SK-N-SH (cell line): Measurements from ENCODE around the gene ADIPOR2. TPM values are rescaled to one million over a fixed set of nuclear protein-coding genes. Genes with fewer than 3 reads are reported as not detected.

ENCODE experiments used
- CTCF ChIA-PET: fragments of 300-600, 350-600 bp; formaldehyde crosslinking; extraction: SDS; loops from one replicate; lab custom pipeline; 2021; lab: Yijun Ruan, JAX
- POLR2A ChIA-PET: fragments of 350-600 bp; sonication (Branson Sonifier 250); formaldehyde crosslinking; extraction: SDS; loops from one replicate; lab custom pipeline; 2020; ENCODE audit warnings: antibody characterized with exemption, inconsistent platforms; lab: Yijun Ruan, JAX
- DNase-seq: peaks from one replicate; pipeline ENCODE4 v3.0.0; 2012
- H2AFZ ChIP-seq: fragments of 200-600 bp; sonication (generic); 2 replicates; pipeline ENCODE4 v1.8.1; 2016; ENCODE audit warnings: antibody characterized with exemption, mild to moderate bottlenecking, low read depth
- H3F3A ChIP-seq: fragments of 200-600 bp; sonication (generic); replicated peaks from 2 replicates; pipeline ENCODE3; 2016; ENCODE audit warnings: antibody characterized with exemption, mild to moderate bottlenecking; ENCODE audit not compliant: insufficient read depth
- H3K27ac ChIP-seq, 2 experiments: fragments of 200-500 bp in 1 of 2; fragments of 200-600 bp in 1 of 2; sonication (Bioruptor generic) in 1 of 2; sonication (generic), shearing (Covaris generic) in 1 of 2; 2 replicates each; pipeline versions ENCODE4 v1.5.1 to v1.6.1; 2014 to 2016; ENCODE audit warnings: low read depth in 2 of 2, inconsistent platforms in 1 of 2, low read length in 1 of 2, mild to moderate bottlenecking in 1 of 2, mixed read lengths in 1 of 2
- H3K27me3 ChIP-seq: fragments of 200-600 bp; sonication (generic), shearing (Covaris generic); 2 replicates; pipeline ENCODE4 v1.6.1; 2016; ENCODE audit warnings: mixed run types; ENCODE audit not compliant: insufficient read depth
- H3K36me3 ChIP-seq, 2 experiments: fragments of 200-500 bp in 1 of 2; fragments of 200-600 bp in 1 of 2; sonication (Bioruptor generic) in 1 of 2; sonication (generic) in 1 of 2; replicated peaks in 1 of 2; 2 replicates each; pipeline versions ENCODE3 to v1.5.1; 2014 to 2016; ENCODE audit warnings: low read length in 1 of 2, mild to moderate bottlenecking in 1 of 2; ENCODE audit not compliant: insufficient read depth in 2 of 2, control insufficient read depth in 1 of 2
- H3K4me1 ChIP-seq, 2 experiments: fragments of 200-500 bp in 1 of 2; fragments of 200-600 bp in 1 of 2; sonication (Bioruptor generic) in 1 of 2; sonication (generic), shearing (Covaris generic) in 1 of 2; 2 replicates each; pipeline versions ENCODE4 v1.5.1 to v1.6.1; 2014 to 2016; ENCODE audit warnings: low read depth in 1 of 2, low read length in 1 of 2, mixed run types in 1 of 2; ENCODE audit not compliant: insufficient read depth in 2 of 2, control insufficient read depth in 1 of 2
- H3K4me2 ChIP-seq: fragments of 200-600 bp; sonication (generic), shearing (Covaris generic); 2 replicates; pipeline ENCODE4 v1.6.1; 2017; ENCODE audit warnings: mixed run types
- H3K4me3 ChIP-seq, 2 experiments: fragments of 200-500 bp in 1 of 2; fragments of 200-600 bp in 1 of 2; sonication (Bioruptor generic) in 1 of 2; sonication (generic), shearing (Covaris generic) in 1 of 2; 2 replicates each; pipeline versions ENCODE4 v1.5.1 to v1.8.1; 2014 to 2016; ENCODE audit warnings: low read depth in 2 of 2, inconsistent platforms in 1 of 2, low read length in 1 of 2, mild to moderate bottlenecking in 1 of 2, mixed read lengths in 1 of 2, moderate library complexity in 1 of 2
- H3K79me2 ChIP-seq: fragments of 200-600 bp; sonication (generic); 2 replicates; pipeline ENCODE4 v1.8.1; 2017; ENCODE audit warnings: mild to moderate bottlenecking; ENCODE audit not compliant: insufficient read depth
- H3K9ac ChIP-seq: fragments of 200-600 bp; sonication (generic); 2 replicates; pipeline ENCODE4 v1.6.1; 2017; ENCODE audit warnings: mixed run types
- H3K9me2 ChIP-seq: fragments of 200-600 bp; sonication (generic); 2 replicates; pipeline ENCODE4 v1.6.1; 2017; ENCODE audit warnings: mixed run types
- H3K9me3 ChIP-seq: fragments of 200-600 bp; sonication (generic); 2 replicates; pipeline ENCODE4 v1.6.1; 2017; ENCODE audit warnings: mixed run types, mild to moderate bottlenecking, moderate library complexity
- H4K20me1 ChIP-seq: fragments of 200-600 bp; sonication (generic); 2 replicates; pipeline ENCODE4 v1.6.1; 2017; ENCODE audit warnings: mild to moderate bottlenecking, mixed run types; ENCODE audit not compliant: insufficient read depth
- CHD2 ChIP-seq: fragments of 150-350 bp; IDR thresholded peaks from 2 replicates; pipeline ENCODE4 v1.6.1; 2018; ENCODE audit warnings: low read length; ENCODE audit not compliant: partially characterized antibody
- CTCF ChIP-seq: fragments of 200-600 bp; sonication (generic); IDR thresholded peaks from 2 replicates; pipeline ENCODE4 v1.6.1; 2017; ENCODE audit warnings: antibody characterized with exemption, mild to moderate bottlenecking, moderate library complexity
- ELF1 ChIP-seq: IDR thresholded peaks from 2 replicates; pipeline ENCODE4 v1.4.0; 2012
- EP300 ChIP-seq, 2 experiments: IDR thresholded peaks; 2 replicates each; pipeline versions ENCODE4 v1.4.0 to v1.6.1; 2012; ENCODE audit warnings: borderline replicate concordance in 1 of 2, low read depth in 1 of 2, low read length in 1 of 2
- FOSL2 ChIP-seq: IDR thresholded peaks from 2 replicates; pipeline ENCODE4 v1.4.0; 2012; ENCODE audit warnings: low read depth, mild to moderate bottlenecking, moderate library complexity, borderline replicate concordance
- FOXJ3 ChIP-seq: sonication (generic); formaldehyde crosslinking; IDR thresholded peaks from 2 replicates; pipeline ENCODE4 v1.5.1; 2020; ENCODE audit warnings: mild to moderate bottlenecking, missing genetic modification reagents
- FOXM1 ChIP-seq: IDR thresholded peaks from 2 replicates; pipeline ENCODE4 v1.4.0; 2012; ENCODE audit warnings: low read depth, mild to moderate bottlenecking
- GABPA ChIP-seq: IDR thresholded peaks from 2 replicates; pipeline ENCODE4 v1.4.0; 2012; ENCODE audit warnings: low read depth, mild to moderate bottlenecking
- GATA2 ChIP-seq: sonication (generic); formaldehyde crosslinking; IDR thresholded peaks from 2 replicates; pipeline ENCODE4 v1.5.0; 2020; ENCODE audit warnings: mild to moderate bottlenecking, missing genetic modification reagents
- IRF3 ChIP-seq: fragments of 150-350 bp; IDR thresholded peaks from 2 replicates; pipeline ENCODE4 v1.6.1; 2016; ENCODE audit warnings: mild to moderate bottlenecking, low read depth, low read length
- JUND ChIP-seq: IDR thresholded peaks from 2 replicates; pipeline ENCODE4 v1.4.0; 2012
- MAX ChIP-seq: IDR thresholded peaks from 2 replicates; pipeline ENCODE4 v1.4.0; 2012; ENCODE audit warnings: low read depth
- MEF2A ChIP-seq: IDR thresholded peaks from 2 replicates; pipeline ENCODE4 v1.4.0; 2012; ENCODE audit warnings: low read depth, borderline replicate concordance
- NFIC ChIP-seq: IDR thresholded peaks from 2 replicates; pipeline ENCODE4 v1.4.0; 2012; ENCODE audit warnings: borderline replicate concordance
- NRF1 ChIP-seq: IDR thresholded peaks from 2 replicates; pipeline ENCODE4 v1.6.1; 2012; ENCODE audit warnings: low read depth, mild to moderate bottlenecking, low read length
- PBX3 ChIP-seq: IDR thresholded peaks from 2 replicates; pipeline ENCODE4; 2012
- POLR2AphosphoS5 ChIP-seq: IDR thresholded peaks from 2 replicates; pipeline ENCODE4 v1.6.1; 2012; ENCODE audit warnings: low read depth, low read length
- SIN3A ChIP-seq: IDR thresholded peaks from 2 replicates; pipeline ENCODE4 v1.6.1; 2012; ENCODE audit warnings: low read depth, mild to moderate bottlenecking, low read length, moderate library complexity, borderline replicate concordance
- TAF1 ChIP-seq: IDR thresholded peaks from 2 replicates; pipeline ENCODE4 v1.6.1; 2012; ENCODE audit warnings: low read depth, mild to moderate bottlenecking, low read length, moderate library complexity, borderline replicate concordance
- TEAD4 ChIP-seq: IDR thresholded peaks from 2 replicates; pipeline ENCODE4 v1.4.0; 2012; ENCODE audit warnings: mild to moderate bottlenecking, borderline replicate concordance; ENCODE audit not compliant: insufficient read depth
- WGBS: methylation state at CpG from one replicate; pipeline ENCODE4 v1.1.6; 2017; ENCODE audit warnings: low lambda C conversion rate; 5-methylcytosine and 5-hydroxymethylcytosine counted together
- polyA plus RNA-seq, 3 experiments: library from polyadenylated mRNA; depleted of rRNA; stranded (reverse); fragments of >200 nt; gene quantifications; 2 replicates each; pipeline ENCODE4 v1.2.3, GENCODE V29; 2012

The ADIPOR2 gene
- polyA plus RNA-seq, 1 of the 3 experiments (the other 2 are of a cell fraction): 17.1 TPM

GRCh38 chr12:1655225-1655788, 35.6 kb upstream of the ADIPOR2 start:
- Histone ChIP-seq H2AFZ (no peak overlapping the region), H3K27ac (no peak overlapping the region)
- TF ChIP-seq POLR2AphosphoS5 (no peak), FOSL2 (no peak), IRF3 (no peak), GATA2 (CRISPR knock-in tag) (no peak), FOXJ3 (no peak), MEF2A (no peak), PBX3 (no peak), NFIC (no peak), GABPA (no peak), CHD2 (no peak), SIN3A (no peak), FOXM1 (no peak), MAX (no peak)
- TF ChIP-seq, all 33 proteins: peak for 0
- no peak overlapping the region for H3K4me2 ChIP-seq
- H3F3A ChIP-seq: peaks cover 14% of the 10 kb centered on the region
- no peaks in the 10 kb centered on the region for H3K9me3 ChIP-seq
- H3K9me2 ChIP-seq: no peaks in the 10 kb centered on the region
- peaks cover 0 to 5% of the 10 kb centered on the region in 2 experiments; a peak in 1 of 4 replicates for H3K4me1 ChIP-seq
- H4K20me1 ChIP-seq: no peaks in the 10 kb centered on the region
- 88% methylated on average over 6 of the region's 6 CpGs for WGBS
- H3K27me3 ChIP-seq: no peaks in the 10 kb centered on the region
- no peaks in the 10 kb centered on the region for H3K79me2 ChIP-seq
- H3K4me3 ChIP-seq: no peak overlapping the region
- no peak overlapping the region for H3K9ac ChIP-seq
- peaks cover 0 to 8% of the 10 kb centered on the region in 2 experiments for H3K36me3 ChIP-seq
- no peak for DNase-seq
- ChIA-PET CTCF (interaction anchor here (1.2 to 20.8 kb wide), 6 partner anchors 23 to 284 kb away, joined by 3 to 605 read pairs (median 51); partner anchors contain the start of gene WNT5B), POLR2A (interaction anchor here (1.6 kb wide), 1 partner anchor 36 kb away, joined by 3 read pairs; the partner anchor contains the start of gene ADIPOR2)

- Histone ChIP-seq H4K20me1 (no peaks in the 10 kb centered on the region), H3K4me1 (peaks cover 0 to 2% of the 10 kb centered on the region in 2 experiments; a peak in 1 of 4 replicates), H3K9me2 (no peaks in the 10 kb centered on the region), H3K4me3 (no peak overlapping the region), H3K36me3 (peaks cover 0 to 8% of the 10 kb centered on the region in 2 experiments), H3F3A (peaks cover 18% of the 10 kb centered on the region), H3K9me3 (no peaks in the 10 kb centered on the region), H3K27ac (no peak overlapping the region), H3K4me2 (no peak overlapping the region), H2AFZ (no peak overlapping the region), H3K9ac (no peak overlapping the region), H3K79me2 (no peaks in the 10 kb centered on the region), H3K27me3 (no peaks in the 10 kb centered on the region)
- TF ChIP-seq CTCF (no peak), ELF1 (no peak), JUND (no peak), FOXJ3 (no peak), TAF1 (no peak), TEAD4 (no peak), EP300 (IDR thresholded peaks at IDR 0.05; ENCODE audit: borderline replicate concordance in 1 of 2, low read depth in 1 of 2, low read length in 1 of 2) (no peak), NRF1 (no peak)
- WGBS: 92% methylated on average over 12 of the region's 12 CpGs
- POLR2A ChIA-PET: interaction anchor here (0.7 to 1.6 kb wide), 2 partner anchors 34 to 114 kb away, joined by 3 to 4 read pairs; partner anchors contain the start of gene ADIPOR2
- CTCF ChIA-PET: interaction anchor here (13.5 to 20.8 kb wide), 2 partner anchors 135 to 282 kb away, joined by 140 to 605 read pairs; no protein-coding TSS in a partner anchor
- DNase-seq: no peak
These were observed 34.0 kb upstream of the ADIPOR2 start for GRCh38 chr12:1656902-1657301.
